KG1 (cell line): ENCODE measurements around the gene TUBGCP6.

Experiments used
- DNase-seq: peaks from one replicate; lab custom pipeline; 2025; lab: John Stamatoyannopoulos, UW

Gene TUBGCP6

GRCh38 chr22:50250555-50251476 is 6.0 kb upstream of the TUBGCP6 start, which contains the start of gene HDAC10:
TSS of gene HDAC10 (minus strand) at chr22:50251265. CDS start at chr22:50251032, 233 bp downstream.
- peak; percentile 34 for DNase-seq

GRCh38 chr22:50250249-50250554 is 5.4 kb upstream of the TUBGCP6 start:
- DNase-seq = no peak

GRCh38 chr22:50249341-50250248 is 4.8 kb upstream of the TUBGCP6 start:
- DNase-seq = no peak

- no peak for DNase-seq
These were observed 3.6 kb upstream of the TUBGCP6 start for GRCh38 chr22:50248196-50249081.

- no peak for DNase-seq
These were observed 2.9 kb upstream of the TUBGCP6 start for GRCh38 chr22:50247748-50248147.

- no peak for DNase-seq
These were observed 1.7 kb upstream of the TUBGCP6 start for GRCh38 chr22:50246242-50247175.

- no peak for DNase-seq
These were observed 620 bp upstream of the TUBGCP6 start for GRCh38 chr22:50245214-50246072.

GRCh38 chr22:50243685-50244419 is 971 bp downstream of the TUBGCP6 start:
- DNase-seq = no peak

- DNase-seq = no peak
These were observed 2.3 kb downstream of the TUBGCP6 start for GRCh38 chr22:50242406-50242949.

- DNase-seq = no peak
These were observed 6.1 kb downstream of the TUBGCP6 start for GRCh38 chr22:50238755-50239154.

- DNase-seq = peak; percentile 3
These were observed 8.0 kb downstream of the TUBGCP6 start for GRCh38 chr22:50236731-50237409.

- no peak for DNase-seq
These were observed 11.6 kb downstream of the TUBGCP6 start for GRCh38 chr22:50233223-50233622.

GRCh38 chr22:50232481-50233151 is 12.2 kb downstream of the TUBGCP6 start:
- DNase-seq = no peak

GRCh38 chr22:50229370-50229769 is 15.5 kb downstream of the TUBGCP6 start:
- DNase-seq = no peak

- DNase-seq = no peak
These were observed 16.5 kb downstream of the TUBGCP6 start for GRCh38 chr22:50228366-50228765.

GRCh38 chr22:50227579-50228215 is 17.1 kb downstream of the TUBGCP6 start:
- no peak for DNase-seq

- DNase-seq = no peak
These were observed 18.0 kb downstream of the TUBGCP6 start for GRCh38 chr22:50226875-50227165.
